ENCODE data around the gene TMEM255B.
"Not testable (repeated sequence)": the region's sequence is repeated elsewhere in the genome, so short reads cannot be mapped to it uniquely, and the experiment has no call there.

The TMEM255B gene

DNA sequence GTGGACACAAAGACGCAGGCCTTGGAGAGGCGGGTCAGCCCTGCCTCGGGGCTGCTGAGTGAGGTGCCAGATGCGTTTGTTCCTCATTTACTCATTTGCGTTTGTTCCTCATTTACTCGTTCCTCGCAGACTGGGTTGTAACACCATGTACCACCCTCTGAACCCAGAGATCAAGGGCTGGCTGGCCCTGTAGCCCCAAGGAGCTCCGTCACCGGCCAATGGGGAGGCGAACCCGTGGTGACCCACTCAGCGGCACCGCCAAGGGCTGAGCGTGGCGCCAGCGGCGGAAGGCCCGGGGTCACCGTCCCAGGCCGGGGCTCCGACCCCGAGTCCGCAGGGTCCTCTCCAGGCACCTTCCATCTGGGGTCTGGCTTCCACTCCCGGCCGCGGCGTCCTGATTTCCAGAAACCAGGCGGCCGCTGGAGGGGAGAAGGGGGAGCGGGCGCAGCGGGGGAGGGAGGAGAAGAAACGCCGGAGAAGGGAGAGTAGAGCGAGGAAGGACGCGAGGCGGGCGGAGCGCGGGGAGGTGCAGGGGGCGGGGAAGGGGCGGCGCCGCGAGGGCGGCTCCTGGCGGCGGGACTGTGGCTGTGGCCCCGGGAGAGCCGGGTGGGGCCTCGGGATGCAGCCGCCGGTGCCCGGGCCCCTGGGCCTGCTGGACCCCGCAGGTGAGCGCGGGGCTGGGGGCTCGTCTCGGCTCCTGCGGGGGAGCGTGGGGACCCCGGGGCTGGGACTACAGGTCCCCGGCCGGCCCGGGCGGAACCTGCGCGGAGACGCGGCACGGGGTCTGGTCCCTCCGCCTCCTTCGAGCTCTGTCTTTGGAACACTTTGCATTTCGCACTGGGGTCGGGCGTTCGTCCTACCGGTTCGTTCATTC, at the start of gene TMEM255B:
Gene TMEM255B (plus strand): TSS at position 576 of the 874 bp plus-strand sequence. CDS start 44 bp downstream, at position 620.
- DNase-seq = peak; percentile 69

DNA sequence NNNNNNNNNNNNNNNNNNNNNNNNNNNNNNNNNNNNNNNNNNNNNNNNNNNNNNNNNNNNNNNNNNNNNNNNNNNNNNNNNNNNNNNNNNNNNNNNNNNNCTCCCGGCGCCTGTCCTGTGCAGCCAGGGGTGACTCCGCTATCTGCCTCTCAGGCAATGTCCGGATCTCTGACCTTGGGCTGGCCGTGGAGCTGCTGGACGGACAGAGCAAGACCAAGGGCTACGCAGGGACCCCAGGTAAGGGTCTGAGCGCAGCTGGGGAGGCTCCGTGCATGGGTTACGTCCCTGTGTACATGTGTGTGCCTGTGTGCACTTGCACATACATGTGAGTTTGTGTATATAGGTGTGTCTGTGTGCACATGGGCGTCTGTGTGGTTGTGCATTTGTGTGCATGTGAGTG, 36.1 kb upstream of the TMEM255B start:
- DNase-seq = no peak

DNA sequence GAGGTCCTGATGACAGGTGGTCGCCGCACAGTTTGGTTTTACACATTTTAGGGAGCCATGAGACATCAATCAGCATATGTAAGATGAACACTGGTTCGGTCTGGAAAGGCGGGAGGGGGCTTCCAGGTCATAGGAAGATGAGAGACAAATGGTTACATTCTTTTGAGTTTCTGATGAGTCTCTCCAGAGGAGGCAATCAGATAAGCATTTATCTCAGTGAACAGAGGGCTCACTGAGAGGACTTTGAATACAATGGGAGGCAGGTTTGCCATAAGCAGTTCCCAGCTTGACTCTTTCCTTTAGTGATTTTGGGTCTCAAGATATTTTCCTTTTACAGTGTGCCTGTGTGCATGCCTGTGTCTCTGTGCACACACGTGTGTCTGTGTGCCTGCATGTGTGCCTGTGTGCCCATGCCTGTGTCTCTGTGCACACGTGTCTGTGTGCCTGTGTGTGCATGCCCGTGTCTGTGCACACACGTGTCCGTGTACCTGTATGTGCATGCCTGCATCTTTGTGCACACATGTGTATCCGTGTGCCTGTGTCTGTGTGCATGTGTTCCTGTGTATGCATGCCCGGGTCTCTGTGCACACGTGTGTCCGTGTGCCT, 35.5 kb upstream of the TMEM255B start:
- no peak for DNase-seq

DNA sequence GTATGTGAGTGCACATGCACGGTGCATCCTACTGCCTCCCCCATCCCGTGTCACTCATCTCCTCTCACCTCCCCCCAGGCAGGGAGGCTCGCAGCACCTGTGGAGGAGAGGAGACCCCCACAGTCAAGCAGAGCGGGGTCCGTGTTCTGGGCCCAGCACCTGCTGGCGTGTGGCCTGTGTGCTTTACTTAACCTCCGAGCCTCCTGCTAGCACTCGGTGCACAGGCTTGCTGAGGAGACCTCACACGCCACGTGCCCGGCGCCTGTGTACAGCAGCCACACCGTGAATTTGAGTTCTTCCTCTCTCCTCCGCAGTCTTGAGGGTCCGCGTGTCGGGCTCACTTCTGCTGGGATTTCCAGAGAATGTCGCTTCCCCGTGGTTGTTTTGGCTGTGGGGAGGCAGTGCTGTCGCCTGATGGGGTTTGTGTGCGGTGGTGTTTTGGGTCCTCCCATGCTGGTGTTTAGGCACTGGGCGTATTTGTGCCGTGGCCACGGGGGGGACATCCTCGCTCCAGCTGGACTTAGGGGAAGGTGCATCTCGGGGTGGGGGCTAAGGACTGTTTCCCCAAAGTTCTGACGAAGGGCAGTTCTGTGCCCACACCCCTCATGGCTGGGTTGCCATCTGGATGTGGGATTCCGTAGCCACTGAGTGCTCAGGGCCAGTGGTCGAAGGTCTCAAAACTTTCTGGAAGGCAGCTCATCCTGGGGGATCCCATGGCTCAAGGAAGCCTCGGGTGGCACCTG, 34.8 kb upstream of the TMEM255B start:
- no peak for DNase-seq

DNA sequence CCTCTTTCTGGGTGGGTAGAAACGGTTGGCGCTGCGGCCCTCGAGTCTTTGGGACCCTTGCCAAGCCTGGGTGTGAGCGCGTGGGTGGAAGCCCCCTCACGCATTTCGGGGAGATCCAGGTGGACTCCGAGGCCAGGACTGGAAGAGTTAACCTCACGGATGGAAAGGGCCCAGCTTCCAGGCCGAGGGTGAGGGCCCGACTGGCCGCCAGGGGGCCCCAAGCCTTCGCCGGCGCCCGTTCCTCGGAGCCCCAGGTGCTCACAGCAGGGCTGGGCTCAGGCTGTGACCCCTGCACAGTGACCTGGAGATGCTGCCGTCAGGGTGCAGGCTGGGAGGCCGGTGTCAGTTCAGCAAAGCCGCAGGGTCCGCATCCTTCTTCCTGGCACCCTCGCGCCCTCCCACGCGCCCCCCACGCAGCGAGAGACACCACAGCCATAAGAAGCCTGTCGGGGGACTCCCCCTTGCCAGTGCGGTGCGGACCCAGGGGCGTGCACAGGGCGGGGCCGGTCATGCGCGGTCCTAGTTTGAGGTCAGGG, 34.2 kb upstream of the TMEM255B start:
- DNase-seq = peak; percentile 87

DNA sequence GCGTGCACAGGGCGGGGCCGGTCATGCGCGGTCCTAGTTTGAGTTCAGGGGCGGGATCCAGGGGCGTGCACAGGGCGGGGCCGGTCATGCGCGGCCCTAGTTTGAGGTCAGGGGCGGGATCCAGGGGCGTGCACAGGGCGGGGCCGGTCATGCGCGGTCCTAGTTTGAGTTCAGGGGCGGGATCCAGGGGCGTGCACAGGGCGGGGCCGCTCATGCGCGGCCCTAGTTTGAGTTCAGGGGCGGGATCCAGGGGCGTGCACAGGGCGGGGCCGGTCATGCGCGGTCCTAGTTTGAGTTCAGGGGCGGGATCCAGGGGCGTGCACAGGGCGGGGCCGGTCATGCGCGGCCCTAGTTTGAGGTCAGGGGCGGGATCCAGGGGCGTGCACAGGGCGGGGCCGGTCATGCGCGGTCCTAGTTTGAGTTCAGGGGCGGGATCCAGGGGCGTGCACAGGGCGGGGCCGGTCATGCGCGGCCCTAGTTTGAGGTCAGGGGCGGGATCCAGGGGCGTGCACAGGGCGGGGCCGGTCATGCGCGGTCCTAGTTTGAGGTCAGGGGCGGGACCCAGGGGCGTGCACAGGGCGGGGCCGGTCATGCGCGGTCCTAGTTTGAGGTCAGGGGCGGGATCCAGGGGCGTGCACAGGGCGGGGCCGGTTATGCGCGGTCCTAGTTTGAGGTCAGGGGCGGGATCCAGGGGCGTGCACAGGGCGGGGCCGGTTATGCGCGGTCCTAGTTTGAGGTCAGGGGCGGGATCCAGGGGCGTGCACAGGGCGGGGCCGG, 33.5 kb upstream of the TMEM255B start:
- DNase-seq = peak; percentile 54

DNA sequence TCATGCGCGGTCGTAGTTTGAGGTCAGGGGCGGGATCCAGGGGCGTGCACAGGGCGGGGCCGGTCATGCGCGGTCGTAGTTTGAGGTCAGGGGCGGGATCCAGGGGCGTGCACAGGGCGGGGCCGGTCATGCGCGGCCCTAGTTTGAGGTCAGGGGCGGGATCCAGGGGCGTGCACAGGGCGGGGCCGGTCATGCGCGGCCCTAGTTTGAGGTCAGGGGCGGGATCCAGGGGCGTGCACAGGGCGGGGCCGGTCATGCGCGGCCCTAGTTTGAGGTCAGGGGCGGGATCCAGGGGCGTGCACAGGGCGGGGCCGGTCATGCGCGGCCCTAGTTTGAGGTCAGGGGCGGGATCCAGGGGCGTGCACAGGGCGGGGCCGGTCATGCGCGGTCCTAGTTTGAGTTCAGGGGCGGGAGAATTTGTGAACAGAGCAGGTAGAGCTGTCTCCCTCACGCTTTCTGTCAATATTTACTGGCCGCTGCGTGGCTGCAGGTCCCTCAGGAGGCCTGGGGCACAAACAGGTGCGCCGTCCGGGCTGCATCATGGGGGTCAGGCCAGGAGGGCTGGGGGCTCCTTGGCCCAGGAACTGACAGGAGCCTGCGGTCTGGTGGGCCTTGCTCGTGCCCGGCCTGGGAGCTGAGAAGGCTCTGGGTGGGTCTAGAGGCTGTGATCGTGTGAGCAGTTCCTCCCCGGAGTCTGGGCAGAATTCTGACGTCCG, 32.8 kb upstream of the TMEM255B start:
- DNase-seq = not testable (repeated sequence)

DNA sequence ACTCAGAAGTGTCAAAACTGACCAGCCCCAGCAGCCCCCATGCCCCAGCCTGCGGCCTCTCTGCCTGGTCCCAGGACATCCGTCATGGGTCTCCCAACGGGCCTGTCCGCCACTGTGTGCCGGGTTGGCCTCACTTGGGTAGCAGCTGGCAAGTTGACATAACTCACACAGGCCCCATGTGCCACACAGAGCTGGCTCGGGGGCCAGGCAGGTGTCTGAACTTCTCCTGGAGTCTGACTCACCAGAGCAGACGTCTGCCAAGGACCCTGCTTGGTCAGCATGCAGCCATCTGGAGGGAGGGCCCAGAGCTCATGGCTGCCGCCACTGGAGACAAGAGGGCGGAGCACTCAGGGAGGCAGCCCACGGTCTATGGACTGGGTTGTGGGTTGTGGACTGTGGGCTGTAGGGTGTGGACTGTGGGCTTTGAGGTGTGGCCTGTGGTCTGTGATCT, 32.0 kb upstream of the TMEM255B start:
- no peak for DNase-seq

DNA sequence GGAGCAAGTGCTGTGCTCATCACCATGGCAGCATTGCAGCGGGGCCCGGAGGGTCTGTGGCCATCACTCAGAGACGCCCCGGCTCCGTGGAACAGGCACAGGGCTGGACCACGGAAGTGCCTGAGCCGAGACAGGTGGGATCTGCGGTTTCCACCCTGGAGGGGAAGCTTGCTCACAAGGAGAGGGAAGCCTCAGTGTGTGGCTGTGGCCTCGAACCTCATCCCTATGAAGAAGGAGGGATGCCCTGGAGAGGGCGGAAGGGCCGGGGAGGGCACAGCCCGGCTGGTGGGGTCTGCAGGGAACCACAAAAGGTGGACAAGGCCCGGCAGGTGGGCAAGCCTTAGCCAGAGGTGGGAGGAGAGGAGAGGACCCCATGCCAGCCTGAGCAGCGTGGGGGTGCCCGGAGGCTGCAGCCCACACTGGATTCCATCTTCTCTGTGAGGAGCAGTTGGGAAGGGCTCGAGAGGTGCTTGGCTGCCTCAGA, 30.4 kb upstream of the TMEM255B start:
- DNase-seq = no peak

DNA sequence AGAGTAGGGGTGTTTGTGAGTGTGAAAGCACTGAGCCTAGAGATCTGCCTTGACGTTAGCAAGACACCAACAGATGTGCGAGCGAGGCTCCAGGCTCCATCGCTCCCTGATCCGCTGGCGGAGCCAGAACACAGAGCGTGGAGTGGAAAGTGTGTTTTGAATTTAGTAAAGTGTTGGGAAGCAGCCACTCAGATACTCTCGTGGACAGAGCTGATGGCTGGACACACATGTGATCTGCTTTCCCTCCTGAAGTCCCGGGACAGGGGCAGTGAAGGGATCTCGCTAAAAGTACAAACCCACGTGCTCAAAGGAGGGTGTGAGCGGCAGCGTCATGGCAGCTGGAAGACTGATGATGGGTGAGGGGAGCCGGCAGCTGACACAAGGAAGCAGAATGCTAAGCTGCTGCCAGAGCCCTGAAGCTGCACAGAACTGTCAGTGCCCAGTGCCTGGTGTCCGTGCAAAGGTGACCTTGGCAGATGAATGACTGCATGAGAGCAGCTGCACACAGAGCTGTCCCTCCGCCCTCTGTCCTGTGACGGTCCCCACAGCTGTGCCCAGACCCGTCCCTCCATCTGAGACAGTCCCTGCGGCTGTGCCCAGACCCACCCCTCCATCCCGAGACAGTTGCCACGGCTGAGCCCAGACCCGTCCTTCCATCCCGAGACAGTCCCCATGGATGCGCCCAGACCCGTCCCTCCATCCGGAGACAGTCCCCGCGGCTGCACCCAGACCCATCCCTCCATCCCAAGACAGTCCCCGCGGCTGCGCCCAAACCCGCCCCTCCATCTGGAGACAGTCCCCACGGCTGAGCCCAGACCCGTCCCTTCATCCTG, 29.6 kb upstream of the TMEM255B start:
- no peak for DNase-seq

DNA sequence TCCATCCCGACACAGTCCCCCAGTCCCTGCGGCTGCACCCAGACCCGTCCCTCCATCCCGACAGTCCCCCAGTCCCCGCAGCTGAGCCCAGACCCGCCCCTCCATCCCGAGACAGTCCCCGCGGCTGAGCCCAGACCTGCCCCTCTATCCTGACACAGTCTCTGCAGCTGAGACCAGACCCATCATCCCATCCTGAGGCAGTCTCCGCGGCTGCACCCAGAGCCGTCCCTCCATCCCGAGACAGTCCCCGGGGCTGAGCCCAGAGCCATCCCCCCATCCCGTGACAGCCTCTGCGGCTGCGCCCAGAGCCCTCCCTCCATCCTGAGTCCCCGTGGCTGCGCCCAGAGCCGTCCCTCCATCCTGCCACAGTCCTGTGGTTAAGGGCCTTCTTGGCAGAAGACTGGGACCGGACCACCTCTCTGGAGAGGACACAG, 28.8 kb upstream of the TMEM255B start:
- DNase-seq = no peak

DNA sequence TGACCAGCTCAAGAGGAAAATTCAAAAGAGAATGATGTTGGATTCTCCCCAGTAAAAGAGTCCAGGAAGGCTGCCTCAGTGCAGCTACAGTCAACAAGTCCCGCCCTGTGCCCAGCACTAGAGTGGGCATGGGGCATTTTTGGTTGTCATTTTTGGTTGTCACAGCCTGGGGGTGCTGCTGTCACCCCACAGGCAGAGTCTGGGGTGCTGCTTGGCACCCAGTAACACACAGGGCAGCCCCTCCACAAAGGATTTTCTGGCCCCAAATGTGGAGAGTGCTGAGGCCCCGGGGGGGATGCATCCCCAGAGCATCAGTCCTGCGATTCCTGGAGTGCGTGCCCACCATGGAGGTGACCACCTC, 28.2 kb upstream of the TMEM255B start:
- no peak for DNase-seq

DNA sequence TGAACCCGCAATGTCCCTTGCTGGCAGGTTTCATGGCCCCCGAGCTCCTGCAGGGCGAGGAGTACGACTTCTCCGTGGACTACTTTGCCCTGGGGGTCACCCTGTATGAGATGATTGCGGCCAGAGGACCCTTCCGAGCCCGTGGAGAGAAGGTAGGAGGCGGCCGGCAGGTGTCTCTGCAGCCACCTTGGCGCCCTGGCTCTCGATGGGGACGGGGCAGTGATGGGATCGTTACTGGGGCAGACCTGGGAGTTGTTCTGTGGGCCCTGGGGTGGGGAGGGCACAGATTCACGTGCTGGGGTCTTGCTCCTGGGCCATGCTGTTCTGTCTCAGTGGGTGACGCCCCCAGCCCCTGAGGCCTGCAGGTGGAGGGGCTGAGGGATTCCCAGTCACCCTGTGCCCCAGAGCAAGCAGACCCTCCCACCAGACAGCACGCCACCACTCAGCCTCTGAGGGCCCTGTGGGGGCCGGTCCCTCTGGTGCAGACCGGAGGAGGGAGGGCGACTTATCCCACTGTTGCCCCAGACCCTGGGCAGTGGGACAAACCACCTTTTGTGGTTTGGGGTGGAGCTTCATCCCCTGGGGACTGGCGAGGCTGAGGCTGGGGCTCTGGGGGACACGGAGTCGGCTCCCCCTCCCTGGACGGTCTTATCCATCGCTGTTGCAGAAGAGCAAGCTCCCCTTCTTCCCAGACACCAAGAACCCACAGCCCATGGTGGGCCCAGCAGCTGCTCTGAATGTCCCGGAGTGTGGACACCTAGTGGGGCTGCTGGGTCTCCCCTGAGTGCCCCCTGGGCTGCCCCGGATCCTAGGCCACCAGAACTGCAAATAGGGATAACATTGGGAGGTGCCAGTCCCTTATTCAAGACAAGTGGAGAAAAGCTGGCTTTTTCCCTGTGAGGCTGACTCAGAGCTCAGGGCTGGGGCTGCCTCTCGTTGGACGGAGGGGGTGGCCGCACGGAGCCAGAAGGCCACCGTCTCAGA, 27.5 kb upstream of the TMEM255B start:
- DNase-seq = no peak

DNA sequence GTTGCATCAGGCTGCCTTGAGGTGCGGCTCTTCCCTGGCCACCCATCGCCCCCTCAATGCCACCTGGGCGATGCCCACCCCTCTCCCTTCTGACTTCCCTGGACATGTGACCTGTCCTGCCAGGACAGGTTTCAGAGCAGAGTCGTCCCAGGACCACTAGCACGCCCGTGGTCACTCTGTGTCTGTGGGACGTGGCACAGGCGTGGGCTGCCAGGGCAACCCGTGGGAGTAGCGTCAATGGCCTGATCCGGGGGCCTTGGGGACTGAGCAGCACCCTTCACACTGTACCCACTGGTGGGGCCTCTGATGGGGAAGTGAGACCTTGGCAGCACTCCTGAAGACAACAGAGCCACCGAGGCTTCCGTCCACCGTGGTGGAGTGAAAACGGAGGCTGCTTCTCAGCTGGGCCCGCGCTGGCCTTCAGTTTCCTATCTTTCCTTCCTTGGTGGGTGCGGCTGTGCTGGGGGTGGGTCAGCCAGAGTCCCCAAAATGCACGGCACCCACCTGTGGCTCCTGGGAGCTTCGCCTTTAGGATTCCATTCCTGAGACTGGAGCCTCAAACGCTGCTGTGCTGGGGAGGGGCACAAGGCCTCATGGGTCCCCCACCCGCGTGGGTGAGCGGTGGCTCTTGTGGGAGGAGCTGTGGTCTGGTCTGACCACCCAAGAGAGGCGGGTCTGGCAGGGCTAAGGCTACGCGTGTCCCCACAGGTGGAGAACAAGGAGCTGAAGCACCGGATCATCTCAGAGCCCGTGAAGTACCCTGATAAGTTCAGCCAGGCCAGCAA, 26.7 kb upstream of the TMEM255B start:
- no peak for DNase-seq

DNA sequence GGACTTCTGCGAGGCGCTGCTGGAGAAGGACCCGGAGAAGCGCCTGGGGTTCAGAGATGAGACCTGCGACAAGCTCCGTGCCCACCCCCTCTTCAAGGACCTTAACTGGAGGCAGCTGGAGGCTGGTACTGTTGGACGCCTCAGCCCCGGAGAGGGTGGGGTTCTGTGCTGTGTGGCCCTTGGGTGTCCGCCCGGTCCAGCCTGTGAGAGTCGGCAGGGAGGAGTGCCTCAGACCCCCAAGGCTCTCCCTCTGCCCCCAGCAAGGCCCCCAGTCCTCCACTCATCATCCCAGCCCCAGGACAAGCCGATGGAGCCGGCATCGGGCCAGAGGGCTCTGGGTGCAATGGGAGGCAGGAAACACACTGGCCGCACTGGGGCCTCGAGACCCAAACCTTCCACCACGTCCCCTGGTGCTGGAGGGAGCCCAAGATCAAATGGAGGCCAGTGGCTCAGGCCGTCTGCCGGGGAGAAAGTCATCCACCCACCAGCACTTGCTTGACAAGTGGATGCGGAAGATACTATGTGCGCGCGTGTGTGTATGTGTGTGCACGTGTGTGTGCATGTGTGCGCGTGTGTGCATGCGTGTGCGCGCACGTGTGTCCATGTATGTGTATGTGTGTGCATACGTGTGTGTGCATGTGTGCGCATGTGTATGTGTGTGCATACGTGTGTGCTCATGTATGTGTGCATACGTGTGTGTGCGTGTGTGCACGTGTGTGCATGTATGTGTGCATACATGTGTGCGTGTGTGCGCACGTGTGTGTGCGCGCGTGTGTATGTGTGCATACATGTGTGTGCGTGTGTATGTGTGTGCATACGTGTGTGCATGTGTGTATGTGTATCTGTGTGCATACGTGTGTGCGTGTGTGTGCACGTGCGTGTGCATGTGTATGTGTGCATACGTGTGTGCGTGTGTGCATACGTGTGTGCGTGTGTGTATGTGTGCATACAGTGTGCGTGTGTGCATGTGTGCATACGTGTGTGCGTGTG, 25.8 kb upstream of the TMEM255B start:
- DNase-seq = no peak

DNA sequence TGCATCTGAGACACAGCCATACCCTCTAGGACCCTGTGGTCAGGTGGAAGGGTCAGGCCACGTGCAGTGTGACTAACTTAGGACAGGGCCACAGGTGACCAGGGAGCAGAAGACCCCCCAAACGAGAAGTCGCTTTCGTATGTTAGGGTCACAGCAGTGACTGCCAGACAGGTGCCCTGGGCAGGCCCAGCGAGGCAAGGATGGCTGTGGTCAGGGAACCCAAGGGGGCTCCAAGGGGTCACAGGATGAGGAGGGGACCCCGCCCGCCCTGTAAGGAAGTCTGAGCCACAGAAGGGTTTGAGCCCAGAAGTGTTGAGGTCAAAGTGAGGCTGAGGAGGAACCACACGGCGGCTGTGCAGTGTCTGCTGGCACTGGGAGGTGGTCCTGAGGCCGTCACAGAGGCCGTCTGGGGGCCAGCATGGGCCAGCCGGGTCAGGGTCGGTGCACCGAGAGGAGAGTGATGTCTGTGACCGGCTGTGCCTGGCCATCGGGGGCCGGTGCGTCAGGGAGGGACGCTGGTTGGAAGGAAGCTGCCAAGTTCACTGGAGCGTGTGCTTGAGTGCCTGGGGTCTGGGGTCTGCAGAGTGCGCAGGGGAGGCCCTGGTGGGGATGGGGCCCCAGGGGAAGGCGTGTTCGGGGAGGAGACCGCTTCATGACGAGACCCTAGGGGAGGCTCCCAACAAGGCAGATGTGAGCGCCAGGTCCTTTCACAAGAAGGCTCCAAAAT, 24.8 kb upstream of the TMEM255B start:
- no peak for DNase-seq

DNA sequence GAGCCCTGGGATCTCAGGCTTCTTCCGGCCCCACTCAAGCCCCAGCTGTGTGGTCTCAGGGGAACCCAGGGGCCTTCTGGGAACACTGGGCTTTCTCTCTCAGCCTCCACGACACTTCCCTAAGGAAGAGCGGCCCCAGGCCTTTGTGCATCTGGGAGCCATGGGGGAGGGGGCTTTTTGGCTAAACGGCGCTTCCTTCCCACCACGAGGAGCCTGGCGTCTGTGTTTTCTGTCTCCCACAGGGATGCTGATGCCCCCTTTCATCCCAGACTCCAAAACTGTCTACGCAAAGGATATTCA, 24.2 kb upstream of the TMEM255B start:
- no peak for DNase-seq
